Kasumi-1 (cell line): ENCODE results near the gene INO80.
"Not testable (repeated sequence)": the region's sequence is repeated elsewhere in the genome, so short reads cannot be mapped to it uniquely, and the experiment has no call there.

Source experiments
- DNase-seq, 2 experiments: peaks; one replicate each; lab custom pipeline; 2025; lab: John Stamatoyannopoulos, UW

The INO80 gene

DNA sequence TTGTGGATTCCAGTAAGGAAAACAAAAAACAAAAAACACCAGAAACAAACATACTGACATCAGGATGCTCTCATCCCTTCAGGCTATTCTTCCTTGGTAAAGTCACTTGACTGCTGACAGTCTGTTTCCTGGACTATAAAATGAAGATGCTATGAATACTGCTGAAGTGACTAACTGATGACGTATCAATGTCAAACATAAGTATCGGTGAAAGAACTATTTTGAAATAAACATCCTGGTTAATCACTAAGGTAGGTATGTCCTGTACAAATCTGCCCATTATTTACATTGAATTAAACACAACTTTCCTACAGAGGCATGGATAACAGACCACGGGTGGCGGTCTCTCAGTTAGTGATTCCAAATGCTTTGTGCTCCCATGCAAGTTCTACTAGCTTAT is 116.9 kb downstream of the INO80 start:
- DNase-seq: no peak

DNA sequence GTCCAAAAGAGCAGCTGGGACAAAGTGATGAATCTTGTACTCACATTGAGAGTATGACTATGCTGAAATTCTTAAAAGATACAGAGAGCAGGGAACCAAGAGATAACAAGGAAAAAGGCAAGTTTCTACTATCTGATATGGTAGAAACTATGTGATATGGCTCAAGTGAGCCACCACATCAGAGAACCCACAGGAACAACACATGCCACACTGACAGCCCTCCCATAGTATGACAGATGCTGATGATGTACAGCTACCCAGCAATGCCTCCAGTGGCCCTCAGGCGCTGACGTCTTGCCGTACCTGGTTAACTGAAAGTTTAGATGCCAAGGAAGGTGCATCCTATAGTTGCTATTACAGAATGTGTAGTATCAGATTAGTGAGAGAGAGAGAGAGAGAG is 120.4 kb downstream of the INO80 start:
- no peak for DNase-seq

DNA sequence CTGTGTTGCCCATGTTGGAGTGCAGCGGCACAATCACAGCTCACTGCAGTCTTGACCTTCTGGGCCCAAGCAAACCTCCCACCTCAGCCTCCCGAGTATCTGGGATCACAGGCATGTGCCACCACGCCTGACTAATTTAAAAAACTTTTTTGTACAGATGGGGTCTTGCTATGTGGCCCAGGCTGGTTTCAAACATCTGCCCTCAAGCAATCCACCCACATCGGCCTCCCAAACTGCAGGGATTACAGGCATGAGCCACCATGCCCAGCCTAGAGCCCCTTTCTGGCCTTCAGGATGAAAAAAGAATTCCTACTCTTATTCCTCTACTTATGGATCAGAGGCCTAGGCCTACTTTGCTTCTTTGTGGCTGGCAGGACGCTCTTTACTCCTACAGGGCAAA is 123.3 kb downstream of the INO80 start:
- no peak for DNase-seq

DNA sequence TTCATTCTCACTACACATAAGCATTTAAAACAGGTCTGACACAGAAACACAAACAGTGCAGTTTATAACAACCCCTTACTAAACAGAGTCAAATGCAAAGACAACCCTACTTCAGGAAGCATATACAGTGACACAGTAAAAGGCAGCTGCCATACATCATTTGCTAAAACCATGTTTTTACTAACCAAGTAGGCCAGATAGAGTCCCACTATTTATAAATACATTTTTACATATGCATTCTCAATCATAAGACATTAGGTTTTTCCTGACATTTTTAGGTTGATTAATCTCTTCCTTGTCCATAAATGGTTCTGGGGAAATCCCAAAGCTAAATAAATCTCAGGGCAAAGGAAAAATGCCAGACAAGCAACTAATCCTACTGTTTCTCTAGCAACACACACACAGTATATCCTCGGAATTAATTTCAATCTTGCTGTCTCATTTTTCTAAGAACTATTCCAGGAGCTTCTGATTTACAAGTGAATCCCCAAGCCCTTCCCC is 123.8 kb downstream of the INO80 start:
- DNase-seq: no peak

DNA sequence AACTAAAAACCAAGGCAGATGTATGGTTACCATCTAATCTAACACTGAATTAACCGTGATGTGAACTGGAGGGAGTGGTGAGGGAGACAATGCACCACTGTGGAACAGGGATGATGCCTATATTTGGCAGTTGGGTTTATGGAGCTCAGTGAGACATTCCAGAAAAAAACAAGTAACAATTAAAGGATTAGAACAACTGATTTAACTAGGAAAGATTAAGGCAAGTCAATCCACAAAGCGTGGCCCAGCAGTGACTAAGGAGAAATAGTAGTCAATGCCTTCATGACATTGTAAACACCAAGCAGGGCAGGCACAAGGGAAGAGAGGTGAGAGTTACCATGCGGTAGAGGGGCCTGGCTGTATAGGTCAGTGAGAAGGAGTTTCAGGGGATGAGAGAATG is 124.7 kb downstream of the INO80 start:
- DNase-seq: no peak

DNA sequence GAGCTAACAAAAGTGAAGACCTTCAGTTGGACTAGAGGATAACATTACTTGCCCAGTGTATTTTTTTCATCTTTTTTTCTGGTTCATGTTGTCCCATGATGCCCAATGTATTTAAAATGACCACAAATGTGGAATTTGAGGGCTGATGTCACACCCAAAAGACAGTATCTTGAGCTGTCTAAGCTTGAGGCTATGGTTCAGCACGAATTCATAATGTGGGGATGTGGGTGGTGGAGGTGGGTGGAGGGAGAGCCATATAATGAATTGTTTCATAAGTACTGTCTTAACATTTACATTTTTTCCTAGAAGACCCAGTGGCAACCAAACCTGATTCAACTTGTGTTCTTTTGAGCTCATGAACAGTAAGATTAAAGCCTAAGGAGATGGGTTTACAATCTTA is 125.3 kb downstream of the INO80 start:
- no peak for DNase-seq

DNA sequence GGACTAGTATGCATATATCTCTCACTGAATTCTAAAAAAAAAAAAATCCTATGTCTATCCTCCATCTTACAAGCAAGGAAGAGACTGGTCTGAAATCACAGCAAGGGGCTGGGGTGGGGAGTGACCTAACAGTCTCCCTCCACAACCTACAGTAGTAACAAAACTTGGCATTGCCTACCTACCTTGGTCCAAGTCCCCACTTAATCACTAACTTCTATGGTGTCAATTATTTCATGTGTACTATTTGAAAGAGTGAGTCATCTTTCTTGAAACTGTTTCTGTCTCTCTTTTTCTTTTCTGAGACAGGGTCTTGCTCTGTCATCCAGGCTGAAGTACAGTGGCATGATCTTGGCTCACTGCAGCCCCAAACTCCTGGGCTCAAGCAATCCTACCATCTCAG is 126.0 kb downstream of the INO80 start:
- no peak for DNase-seq

DNA sequence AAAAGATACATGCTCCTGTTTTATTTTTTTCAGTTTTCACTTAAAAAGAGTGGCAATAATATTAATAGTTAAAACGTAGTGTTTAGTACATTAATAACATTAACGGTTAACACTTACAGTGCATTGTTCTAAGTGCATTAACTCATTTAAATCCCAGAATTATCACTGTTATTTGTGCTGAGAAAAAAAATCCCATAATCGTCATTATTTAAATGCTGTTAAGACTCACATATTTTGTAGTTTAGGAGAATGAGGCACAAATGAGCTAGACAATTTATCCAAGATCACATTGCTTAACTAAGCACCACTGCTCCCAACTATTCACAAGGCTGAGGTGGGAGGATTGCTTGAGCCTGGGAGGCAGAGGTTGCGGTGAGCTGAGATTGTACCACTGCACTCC is 127.9 kb downstream of the INO80 start:
- no peak for DNase-seq

DNA sequence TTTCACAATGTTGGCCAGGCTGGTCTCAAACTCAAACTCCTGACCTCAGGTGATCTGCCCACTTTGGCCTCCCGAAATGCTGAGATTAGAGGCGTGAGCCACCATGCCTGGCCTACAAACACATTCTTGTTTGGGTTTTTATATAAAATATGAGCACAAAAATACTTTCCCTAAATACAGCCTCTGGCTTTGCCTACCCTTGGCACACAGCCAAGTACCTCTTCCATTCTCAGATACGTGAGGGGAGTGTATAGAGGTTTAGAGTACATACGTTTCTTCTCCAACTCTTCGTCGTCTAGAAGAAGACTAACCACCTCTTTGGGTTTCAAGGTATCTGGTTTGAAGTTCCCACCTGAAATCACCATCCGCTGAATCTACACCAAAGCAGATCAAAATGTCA is 129.3 kb downstream of the INO80 start:
- DNase-seq: no peak

DNA sequence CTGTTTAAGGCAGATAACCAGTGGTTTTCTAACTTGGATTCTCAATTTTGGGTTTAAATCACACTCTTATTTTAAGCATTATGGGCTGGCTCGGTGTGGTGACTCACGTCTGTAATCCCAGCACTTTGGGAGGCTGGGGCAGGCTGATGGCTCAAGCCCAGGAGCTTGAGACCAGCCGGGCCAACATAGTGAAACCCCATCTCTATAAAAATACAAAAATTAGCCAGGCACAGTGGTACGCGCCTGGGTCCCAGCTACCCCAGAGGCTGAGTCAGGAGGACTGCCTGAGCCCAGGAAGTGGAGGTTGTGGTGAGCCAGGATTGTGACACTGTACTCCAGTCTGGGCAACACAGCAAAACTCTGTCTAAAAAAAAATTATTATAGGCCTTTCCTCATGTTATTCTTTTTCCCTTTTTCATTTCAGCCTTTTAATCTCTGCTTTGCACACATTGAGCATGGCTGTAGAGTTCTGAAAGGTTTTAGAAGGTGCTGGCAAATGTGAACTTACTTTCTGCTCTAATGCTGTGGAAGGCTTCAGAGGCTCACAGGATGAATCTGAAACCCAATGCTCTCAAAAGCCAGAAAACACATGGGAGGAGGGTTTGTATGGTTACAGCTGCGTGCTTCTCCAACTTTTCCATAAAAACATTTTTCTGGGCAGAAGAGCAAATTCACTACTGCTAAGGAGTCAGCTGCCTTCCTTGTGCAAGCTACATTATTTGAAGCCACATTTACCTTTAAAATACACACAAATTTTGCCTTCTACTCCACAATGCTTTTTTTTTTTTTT is 130.3 kb downstream of the INO80 start:
- DNase-seq: no peak

DNA sequence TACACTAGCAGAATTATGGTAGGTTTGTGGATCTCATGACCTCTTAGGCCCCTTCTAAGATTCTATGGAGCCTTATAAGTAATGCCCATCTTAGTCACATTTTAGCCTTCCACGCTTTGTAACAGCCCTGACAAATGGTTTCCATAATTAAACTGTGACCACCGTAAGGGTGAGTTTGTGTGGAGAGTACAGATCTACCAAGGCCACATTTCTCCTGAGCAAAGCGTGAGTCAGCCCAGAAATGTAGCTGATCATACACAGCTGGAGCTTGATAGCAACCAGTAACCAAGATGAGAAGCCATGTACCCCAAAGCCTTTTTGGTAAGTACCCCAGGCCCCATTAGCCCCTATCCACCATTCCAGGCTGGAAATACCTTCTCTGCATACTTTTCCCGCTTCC is 131.1 kb downstream of the INO80 start:
- no peak for DNase-seq

DNA sequence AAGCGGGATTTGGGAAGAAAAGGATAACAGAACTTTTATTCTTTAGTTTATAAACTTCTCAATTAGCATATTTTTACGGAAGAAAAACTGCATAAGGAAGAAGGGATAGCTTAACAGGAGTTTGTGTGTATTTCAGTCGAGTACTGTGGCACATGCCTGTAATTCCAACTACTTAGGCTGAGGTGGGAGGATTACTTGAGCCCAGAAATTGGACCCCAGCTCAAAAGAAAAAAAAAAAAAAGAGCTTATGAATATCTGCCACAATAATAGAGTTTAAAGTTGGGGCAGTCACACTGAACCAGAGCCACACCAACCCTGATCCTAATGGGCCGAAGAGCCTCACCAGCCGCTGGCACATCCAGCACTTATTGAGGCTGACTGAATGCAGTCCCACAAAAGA is 131.7 kb downstream of the INO80 start:
- DNase-seq: no peak

DNA sequence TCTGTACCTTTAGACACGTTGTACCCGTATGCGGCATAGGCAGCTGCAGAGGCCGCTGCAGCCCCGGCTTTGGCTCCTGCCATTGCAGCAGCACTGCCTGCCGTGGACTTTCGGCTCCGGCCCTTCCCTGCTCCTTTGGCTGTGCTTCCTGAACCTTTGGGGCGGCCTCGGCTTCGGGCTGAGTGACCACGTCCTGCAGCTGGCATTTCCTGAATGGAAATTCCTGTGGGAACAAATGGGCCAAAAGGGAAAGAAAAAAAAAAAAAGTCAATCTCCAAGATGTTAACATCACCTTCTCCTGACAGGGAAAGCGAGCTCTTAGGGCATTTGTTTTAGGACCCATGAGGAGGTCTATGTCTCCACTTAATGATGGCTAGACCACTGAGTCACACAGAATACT is 133.2 kb downstream of the INO80 start:
- DNase-seq: no peak

DNA sequence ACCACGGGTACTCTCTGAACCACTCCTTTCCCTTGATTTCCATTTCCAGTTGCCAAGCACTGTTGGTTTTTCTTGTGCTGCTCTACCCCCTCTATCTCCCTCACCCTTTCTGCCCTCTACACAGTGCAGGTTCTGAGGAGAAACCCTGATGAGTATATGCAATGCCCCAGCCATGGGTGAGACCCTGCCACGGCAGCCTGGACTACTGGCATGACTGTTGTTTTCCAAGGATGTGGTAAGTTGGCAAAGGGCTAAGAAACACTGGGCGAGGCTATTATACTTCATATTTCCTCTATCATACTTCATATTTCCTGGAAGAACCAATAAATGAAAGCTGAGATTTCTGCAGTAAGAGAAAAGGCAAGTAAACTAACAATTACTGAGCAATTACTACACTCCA is 134.9 kb downstream of the INO80 start:
- DNase-seq: no peak

DNA sequence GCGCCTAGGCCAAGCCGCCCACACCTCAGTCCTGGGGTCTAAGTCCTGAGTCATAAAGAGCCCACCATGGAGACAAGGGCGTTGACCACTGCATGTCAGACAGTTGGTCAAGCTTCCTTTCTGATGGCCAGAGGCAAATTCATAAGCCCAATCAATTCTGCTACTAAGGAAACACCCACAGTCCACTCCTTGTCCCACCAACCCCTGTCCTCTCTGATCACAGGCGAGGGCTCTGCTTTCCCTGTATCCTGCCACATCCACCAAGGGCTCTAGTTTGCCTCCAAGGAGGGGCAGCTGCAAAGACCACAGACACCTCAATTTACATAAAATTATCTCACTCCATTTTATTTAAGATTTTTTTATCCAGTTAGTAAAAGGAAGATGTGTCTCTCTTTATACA is 137.5 kb downstream of the INO80 start:
- no peak for DNase-seq

DNA sequence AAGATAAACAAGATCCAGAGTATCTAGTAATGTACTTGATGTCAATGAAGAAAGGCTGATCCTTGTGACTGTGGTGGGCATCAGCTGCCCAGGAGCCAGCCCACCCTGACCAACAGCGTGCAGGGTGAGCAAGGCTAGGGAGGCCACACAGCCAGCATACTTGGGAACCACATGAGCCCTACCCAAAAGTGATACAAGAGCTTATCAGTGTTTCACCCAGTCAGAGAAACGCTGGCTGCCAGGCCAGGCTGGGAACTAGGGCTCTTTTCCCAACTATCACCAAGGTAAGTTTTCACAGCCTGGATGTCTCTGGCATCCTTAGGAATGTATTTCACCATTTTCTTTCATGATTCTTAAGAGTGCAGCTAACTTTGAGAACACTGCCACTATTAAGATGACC is 137.9 kb downstream of the INO80 start:
- DNase-seq: no peak

DNA sequence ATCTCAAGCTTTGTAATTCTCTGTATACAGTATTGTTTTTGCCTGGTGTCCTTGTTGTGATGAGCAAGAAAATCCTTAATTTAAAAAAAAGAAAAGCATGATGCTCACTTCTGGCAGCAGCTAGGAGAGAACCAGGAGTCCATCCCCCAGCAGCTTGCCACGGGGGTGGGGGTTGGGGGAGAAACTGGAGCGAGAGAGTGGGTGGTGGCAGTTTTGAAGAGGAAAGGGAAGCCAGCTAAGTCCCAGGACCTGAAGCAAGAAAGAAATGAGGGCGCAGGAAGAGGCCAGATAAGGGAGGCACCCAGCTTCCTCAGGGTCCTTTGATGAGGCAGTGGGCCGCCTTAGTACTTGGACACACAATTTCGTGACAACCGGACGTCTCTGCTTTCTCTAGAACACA is 139.3 kb downstream of the INO80 start:
- DNase-seq: no peak

DNA sequence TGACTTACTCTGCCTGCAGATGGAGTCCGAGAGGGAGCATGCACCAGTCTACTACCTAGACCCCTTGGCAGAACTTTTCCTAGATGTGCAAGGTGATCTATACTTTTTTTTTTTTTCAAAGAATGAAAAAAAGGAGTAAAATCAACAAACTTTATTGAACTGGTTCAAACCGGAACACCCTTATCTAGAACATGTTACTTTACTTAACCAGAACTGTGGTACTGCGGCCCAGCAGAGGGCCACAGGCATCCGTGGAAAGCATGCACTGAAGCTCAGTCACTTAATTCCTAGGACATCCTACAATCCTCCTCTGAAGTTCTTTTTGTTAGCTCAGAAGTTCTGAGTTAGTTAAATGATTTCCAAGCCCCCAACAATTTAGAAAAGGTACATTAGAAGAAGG is 141.2 kb downstream of the INO80 start:
- DNase-seq: no peak

DNA sequence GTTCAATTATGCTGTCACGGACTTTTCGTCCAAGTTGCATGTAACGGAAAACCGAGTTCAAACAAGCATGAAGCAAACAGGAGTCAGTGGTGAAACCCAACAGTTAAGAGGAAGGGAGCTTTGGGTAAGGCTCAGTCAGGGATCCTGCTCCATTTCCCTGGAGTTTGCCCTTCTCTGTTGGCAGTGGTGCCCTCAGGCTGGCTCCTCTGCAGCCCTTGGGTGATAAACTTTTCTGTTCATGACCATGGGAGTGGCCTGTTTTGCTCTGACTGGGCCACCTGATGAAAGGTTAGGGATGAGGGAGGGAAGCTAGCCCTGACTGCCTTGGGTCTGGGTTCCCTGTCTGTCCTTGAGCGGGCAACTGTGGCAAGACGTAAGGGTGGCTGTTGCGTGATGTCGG is 146.7 kb downstream of the INO80 start:
- no peak for DNase-seq

DNA sequence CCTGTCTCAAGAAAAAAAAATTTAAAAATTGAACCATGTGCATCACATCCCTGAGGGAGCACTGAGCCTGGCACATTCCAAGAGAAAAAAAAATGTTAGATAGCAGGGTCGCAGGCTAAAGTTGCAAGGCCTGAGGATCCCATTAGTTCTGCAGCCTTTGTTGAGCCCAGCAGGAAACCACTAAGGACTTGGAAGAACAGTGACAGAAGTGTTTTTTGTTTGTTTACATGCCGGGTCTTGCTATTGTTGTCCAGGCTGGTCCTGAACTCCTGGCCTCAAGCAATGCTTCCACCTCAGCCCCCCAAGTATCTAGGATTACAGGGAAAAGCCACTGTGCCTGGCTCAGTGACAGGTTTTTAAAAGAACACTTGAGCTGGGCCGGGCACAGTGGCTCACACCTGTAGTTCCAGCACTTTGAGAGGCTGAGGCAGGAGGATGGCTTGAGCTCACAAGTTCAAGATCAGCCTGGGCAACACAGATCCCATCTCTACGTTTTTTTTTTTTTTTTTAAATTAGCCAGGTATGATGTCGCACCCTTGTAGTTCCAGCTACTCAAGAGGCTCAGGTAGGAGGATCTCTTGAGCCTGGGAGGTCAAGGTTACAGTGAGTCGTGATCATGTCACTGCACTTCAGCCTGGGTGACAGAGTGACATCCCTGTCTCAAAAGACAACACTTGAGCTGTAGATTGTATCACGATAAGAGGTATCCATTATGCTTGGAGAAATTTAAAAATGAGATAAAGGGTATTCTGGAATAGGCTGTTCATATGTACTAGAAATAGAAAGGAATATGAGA is 147.6 kb downstream of the INO80 start:
- no peak for DNase-seq

DNA sequence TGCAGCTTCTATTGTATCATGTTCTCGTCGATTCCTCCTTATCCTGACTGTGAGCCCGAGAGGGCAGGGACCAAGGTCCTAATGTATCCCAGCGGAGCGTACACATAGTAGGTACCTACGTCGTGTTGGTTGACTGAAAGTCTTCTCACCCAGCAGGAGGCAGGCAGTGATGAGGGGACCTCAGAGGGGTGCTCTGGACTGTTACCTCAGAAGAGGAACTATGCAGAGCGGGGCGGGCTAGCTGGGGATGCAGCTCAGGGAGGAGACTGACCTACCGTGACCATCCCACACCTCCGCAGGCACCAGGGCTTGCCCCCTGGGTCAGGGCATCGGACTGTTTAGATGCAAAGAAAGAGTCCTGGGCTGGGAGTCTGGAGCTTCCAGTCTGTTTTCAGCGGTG is 151.4 kb downstream of the INO80 start:
- DNase-seq: no peak

DNA sequence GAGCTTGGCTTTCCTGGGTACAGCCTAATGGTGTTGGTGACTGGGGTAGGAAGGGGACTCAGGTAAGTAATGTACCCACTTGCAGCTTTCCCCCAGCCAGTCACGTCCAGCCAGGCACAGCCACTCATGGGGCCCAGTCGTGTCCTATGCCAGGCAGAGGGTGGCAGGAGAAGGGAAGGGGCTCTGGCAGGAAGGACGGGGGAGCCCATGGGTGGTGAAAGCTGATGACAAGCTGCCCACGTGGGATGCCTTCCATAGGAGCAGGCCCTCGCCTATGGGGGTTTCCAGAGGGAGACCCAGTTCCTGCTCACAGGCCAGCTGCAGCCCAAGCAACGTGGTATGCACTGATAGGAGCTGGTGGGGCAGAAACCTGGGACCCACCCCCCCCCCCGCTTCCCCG is 152.1 kb downstream of the INO80 start:
- DNase-seq: no peak

DNA sequence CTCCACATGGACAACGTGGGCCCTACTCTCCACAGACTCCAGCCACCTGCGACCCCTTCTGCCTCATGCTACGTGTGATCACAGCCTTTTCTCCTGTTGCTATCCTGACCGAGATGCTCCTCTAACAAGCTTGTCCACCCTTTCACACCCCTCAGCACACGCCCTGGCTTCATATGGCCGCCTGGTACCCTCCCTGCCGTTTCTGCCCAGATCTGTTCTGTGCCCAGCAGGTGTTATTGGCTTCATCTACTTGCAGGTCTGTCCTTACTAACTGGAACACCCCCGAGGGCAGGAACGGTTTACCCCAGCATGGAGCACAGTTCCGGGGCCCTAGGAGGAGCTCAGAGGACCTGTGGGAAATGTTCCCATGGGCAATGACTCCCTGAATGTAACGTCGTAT is 152.9 kb downstream of the INO80 start:
- DNase-seq: no peak

DNA sequence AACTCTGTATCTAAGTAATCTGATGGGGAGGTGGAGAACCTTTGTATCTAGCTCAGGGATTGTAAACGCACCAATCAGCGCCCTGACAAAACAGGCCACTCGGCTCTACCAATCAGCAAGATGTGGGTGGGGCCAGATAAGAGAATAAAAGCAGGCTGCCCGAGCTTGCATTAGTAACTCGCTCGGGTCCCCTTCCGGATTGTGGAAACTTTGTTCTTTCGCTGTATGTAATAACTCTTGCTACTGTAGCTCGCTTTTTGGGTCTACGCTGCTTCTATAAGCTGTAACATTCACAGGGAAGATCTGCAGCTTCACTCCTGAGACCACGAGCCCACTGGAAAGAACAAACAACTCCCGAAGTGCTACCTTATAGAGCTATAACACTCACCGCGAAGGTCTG is 153.8 kb downstream of the INO80 start:
- not testable (repeated sequence) for DNase-seq
